ENCODE data around the gene RYR2.

DNA sequence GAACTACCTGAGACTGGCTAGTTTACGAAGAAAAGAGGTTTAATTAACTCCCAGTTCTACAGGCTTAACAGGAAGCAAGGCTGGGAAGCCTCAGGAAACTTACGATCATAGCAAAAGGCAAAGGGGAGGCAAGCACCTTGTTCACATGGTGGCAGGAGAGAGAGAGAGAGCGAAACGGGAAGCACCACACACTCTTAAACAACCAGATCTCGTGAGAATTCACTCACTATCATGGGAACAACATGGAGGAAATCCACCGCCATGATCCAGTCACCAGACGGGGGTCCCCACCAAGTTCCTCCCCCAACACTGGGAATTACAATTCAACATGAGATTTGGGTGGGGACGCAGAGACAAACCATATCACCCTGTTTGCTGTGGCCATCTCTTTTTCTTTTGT, 49.5 kb upstream of the RYR2 start:
- TF ChIP-seq CTCF (IDR thresholded peaks at IDR 0.05), result no peak
- no peak for TF ChIP-seq POLR2A (IDR thresholded peaks at IDR 0.05)
